Measurements from ENCODE around the gene TM2D1. TPM values are rescaled to one million over a fixed set of nuclear protein-coding genes. Genes with fewer than 3 reads are reported as not detected.
A peak's percentile ranks its signal among the peaks of the same experiment; 100 is the strongest.

TM2D1 gene
- total RNA-seq, 1 experiment from 2014 or later, result 22.7 TPM

GRCh38 chr1:61641578-61642336, 83.2 kb downstream of the TM2D1 start:
- peak overlapping the region; percentile 69 for H3K4me2 ChIP-seq (ENCODE audit: low read length)
- intact Hi-C loops (cut with micrococcal nuclease), result loop anchor here (10.0 kb wide), 2 partner anchors 667 to 1667 kb away; no protein-coding TSS in a partner anchor
- CTCF ChIA-PET, result interaction anchor here (1.0 to 1.2 kb wide), 2 partner anchors 592 to 664 kb away, joined by 3 to 4 read pairs; no protein-coding TSS in a partner anchor

More at GRCh38 chr1:61641578-61642336, 83.2 kb downstream of the TM2D1 start:
- Histone ChIP-seq H3K9me2 (ENCODE audit: insufficient read depth) (no peaks in the 10 kb centered on the region), H3K9ac (ENCODE audit: low read length) (no peak overlapping the region), H2AFZ (ENCODE audit: low read depth, low read length, poor library complexity, severe bottlenecking) (peak overlapping the region; percentile 94), H3K27me3 (ENCODE audit: insufficient read depth, low read length) (no peaks in the 10 kb centered on the region), H3K27ac (ENCODE audit: low read depth, low read length) (no peak overlapping the region), H3K4me1 (ENCODE audit: control insufficient read depth in 1 of 2, insufficient read depth in 2 of 2, low read length in 2 of 2) (peaks cover 2 to 11% of the 10 kb centered on the region in 2 experiments; a peak in 3 of 4 replicates), H3K9me3 (ENCODE audit: control insufficient read depth in 1 of 2, insufficient read depth in 1 of 2, low read depth in 1 of 2, low read length in 2 of 2) (no peaks in the 10 kb centered on the region), H3K4me3 (replicated peaks in 1 of 2; ENCODE audit: low read depth in 1 of 2, low read length in 2 of 2) (peak overlapping the region in 1 of 2 experiments; percentile 30; a peak in 3 of 4 replicates), H3K79me2 (ENCODE audit: insufficient read depth, low read length) (no peaks in the 10 kb centered on the region), H4K20me1 (ENCODE audit: insufficient read depth) (no peaks in the 10 kb centered on the region), H3K36me3 (ENCODE audit: control insufficient read depth in 1 of 2, insufficient read depth in 2 of 2, low read length in 2 of 2) (no peaks in the 10 kb centered on the region)
- ChIA-PET RAD21 (ENCODE audit: low non-redundant PET in 1 of 2, low total read pairs in 2 of 2, uncharacterized antibody in 2 of 2, unreplicated experiment in 2 of 2) (no interaction called here), POLR2A (no interaction called here)
- no TSS peak for BruUV-seq (replicated peaks)
- ATAC-seq, result peak; percentile 100
- DNase-seq (ENCODE audit: low read depth, low spot score), result peak; percentile 35
- no peak for TF ChIP-seq ELF1 (IDR thresholded peaks at IDR 0.05; ENCODE audit: borderline replicate concordance, low read depth)
- peak; percentile 70 for TF ChIP-seq RAD21 (IDR thresholded peaks at IDR 0.05; ENCODE audit: low read depth)
- no peak for TF ChIP-seq CEBPB (IDR thresholded peaks at IDR 0.05; ENCODE audit: low read depth)
- TF ChIP-seq SIN3A (IDR thresholded peaks at IDR 0.05; ENCODE audit: low read depth), result no peak
- TF ChIP-seq JUND (IDR thresholded peaks at IDR 0.05), result no peak
- TF ChIP-seq CBX3 (IDR thresholded peaks at IDR 0.05; ENCODE audit: low read depth), result no peak
- TF ChIP-seq SP1 (IDR thresholded peaks at IDR 0.05; ENCODE audit: low read depth), result no peak
- TF ChIP-seq FOSL1 (IDR thresholded peaks at IDR 0.05; ENCODE audit: low read depth), result no peak
- no peak for TF ChIP-seq EGR1 (IDR thresholded peaks at IDR 0.05; ENCODE audit: low read depth)
- no peak for TF ChIP-seq ZFX (IDR thresholded peaks at IDR 0.05)
- no peak for TF ChIP-seq YY1 (IDR thresholded peaks at IDR 0.05; ENCODE audit: extremely low read depth, insufficient replicate concordance, low read depth, low read length)
- no peak for TF ChIP-seq EZH2 (IDR thresholded peaks at IDR 0.05)
- peak; percentile 61 to 68 (median 64); a peak in 5 of 6 replicates for TF ChIP-seq CTCF (IDR thresholded peaks at IDR 0.05 in 2 of 3, conservative IDR thresholded peaks at IDR 0.05 in 1 of 3; ENCODE audit: borderline replicate concordance in 1 of 3, insufficient read depth in 1 of 3, low read depth in 2 of 3, low read length in 2 of 3)
- no peak for TF ChIP-seq TCF7L2 (IDR thresholded peaks at IDR 0.05; ENCODE audit: borderline replicate concordance, extremely low read depth, insufficient read depth, insufficient read length)

Data from HCT116 (cell line).